Keratinocyte (primary cell): ENCODE measurements around the gene TMEM260. TPM values are rescaled to one million over a fixed set of nuclear protein-coding genes. Genes with fewer than 3 reads are reported as not detected.

Experiments used
- DNase-seq: peaks from one replicate; pipeline ENCODE4 v3.0.0-alpha.2; 2011; ENCODE audit warnings: low read depth, missing footprints, low spot score
- FAIRE-seq: peaks from 2 replicates; lab custom pipeline; 2011; peaks lifted over from hg19 to GRCh38; lab: Jason Lieb, UNC
- H2AFZ ChIP-seq: 2 replicates; pipeline ENCODE4 v1.6.0; 2012; ENCODE audit warnings: low read length, control low read depth, inconsistent platforms; ENCODE audit not compliant: control insufficient read depth
- H3K27ac ChIP-seq: 2 replicates; pipeline ENCODE4 v1.5.1; 2011; ENCODE audit warnings: low read length; ENCODE audit not compliant: control insufficient read depth, insufficient read depth
- H3K27me3 ChIP-seq: 3 replicates; pipeline ENCODE4 v1.6.0; 2011; ENCODE audit warnings: low read length; ENCODE audit not compliant: control insufficient read depth, insufficient read depth; ENCODE audit errors: extremely low read depth
- H3K36me3 ChIP-seq, 2 experiments: 2 replicates in 1 of 2; 3 replicates in 1 of 2; pipeline ENCODE4 v1.5.1; 2011; ENCODE audit warnings: low read length in 2 of 2, mild to moderate bottlenecking in 1 of 2; ENCODE audit not compliant: control insufficient read depth in 2 of 2, insufficient read depth in 2 of 2; ENCODE audit errors: extremely low read depth in 1 of 2
- H3K4me1 ChIP-seq: 3 replicates; pipeline ENCODE4 v1.5.1; 2011; ENCODE audit warnings: low read length; ENCODE audit not compliant: control insufficient read depth, insufficient read depth; ENCODE audit errors: extremely low read depth
- H3K4me2 ChIP-seq: 3 replicates; pipeline ENCODE4 v1.6.0; 2011; ENCODE audit warnings: low read depth, low read length; ENCODE audit not compliant: control insufficient read depth, insufficient read depth; ENCODE audit errors: extremely low read depth
- H3K4me3 ChIP-seq, 3 experiments: fragments of 200-600 bp in 1 of 3; sonication (generic) in 1 of 3; 2 replicates in 2 of 3; 3 replicates in 1 of 3; pipeline ENCODE4 v1.5.1; 2011 to 2016; ENCODE audit warnings: low read length in 3 of 3, mild to moderate bottlenecking in 3 of 3, control low read depth in 2 of 3, inconsistent platforms in 1 of 3, low read depth in 1 of 3, mixed read lengths in 1 of 3, mixed run types in 1 of 3, moderate library complexity in 1 of 3; ENCODE audit not compliant: control insufficient read depth in 2 of 3, insufficient read depth in 2 of 3; ENCODE audit errors: extremely low read depth in 1 of 3
- H3K79me2 ChIP-seq: 2 replicates; pipeline ENCODE4 v1.6.0; 2012; ENCODE audit warnings: low read length; ENCODE audit not compliant: control insufficient read depth, insufficient read depth
- H3K9ac ChIP-seq: 3 replicates; pipeline ENCODE4 v1.6.0; 2011; ENCODE audit warnings: low read length; ENCODE audit not compliant: control insufficient read depth, insufficient read depth; ENCODE audit errors: extremely low read depth
- H3K9me1 ChIP-seq: 3 replicates; pipeline ENCODE4 v1.6.0; 2011; ENCODE audit warnings: low read length; ENCODE audit not compliant: control insufficient read depth, insufficient read depth; ENCODE audit errors: extremely low read depth
- H3K9me3 ChIP-seq: 2 replicates; pipeline ENCODE4 v1.5.1; 2012; ENCODE audit warnings: low read depth, low read length; ENCODE audit not compliant: control insufficient read depth
- H4K20me1 ChIP-seq: 3 replicates; pipeline ENCODE4 v1.6.0; 2011; ENCODE audit warnings: low read length; ENCODE audit not compliant: control insufficient read depth, insufficient read depth; ENCODE audit errors: extremely low read depth
- EZH2 ChIP-seq: IDR thresholded peaks from one replicate; pipeline ENCODE4 v1.6.1; 2012; ENCODE audit warnings: inconsistent platforms, mild to moderate bottlenecking, low read length, moderate library complexity
- dilution Hi-C: fragments of 300-500 bp; cut with MboI; formaldehyde crosslinking; loops from one replicate; pipeline ENCODE4 v1.7.0; 2020; ENCODE audit warnings: low sequenced_read_pairs; ENCODE audit not compliant: extremely low pct_ligation_motif_present
- polyA plus RNA-seq, 5 experiments: library from polyadenylated mRNA; depleted of rRNA in 3 of 5; stranded (reverse) in 3 of 5; stranded (forward) in 1 of 5; unstranded in 1 of 5; fragments of >200 nt; gene quantifications; 1 replicate in 1 of 5; 2 replicates in 3 of 5; 3 replicates in 1 of 5; pipeline versions ENCODE4 v1.2.1 to v1.2.3, GENCODE V29; 2011 to 2012; ENCODE audit warnings: missing spikeins in 2 of 5, low read depth in 1 of 5, low replicate concordance in 1 of 5
- TF ChIP-seq, protein P1 (sequence below), 3 experiments: IDR thresholded peaks in 1 of 3; conservative IDR thresholded peaks in 1 of 3; optimal IDR thresholded peaks in 1 of 3; 2 replicates in 2 of 3; 3 replicates in 1 of 3; pipeline versions ENCODE3 to v1.5.1; 2011; ENCODE audit warnings: low read length in 3 of 3, mild to moderate bottlenecking in 3 of 3, moderate library complexity in 2 of 3, control low read depth in 1 of 3, inconsistent platforms in 1 of 3; ENCODE audit not compliant: insufficient read depth in 2 of 3; ENCODE audit errors: extremely low read depth in 1 of 3

Gene TMEM260
- polyA plus RNA-seq, 1 donor (not counting 4 experiments of a cell fraction or from before 2014, with no cell fraction given) = 13.1 TPM

DNA sequence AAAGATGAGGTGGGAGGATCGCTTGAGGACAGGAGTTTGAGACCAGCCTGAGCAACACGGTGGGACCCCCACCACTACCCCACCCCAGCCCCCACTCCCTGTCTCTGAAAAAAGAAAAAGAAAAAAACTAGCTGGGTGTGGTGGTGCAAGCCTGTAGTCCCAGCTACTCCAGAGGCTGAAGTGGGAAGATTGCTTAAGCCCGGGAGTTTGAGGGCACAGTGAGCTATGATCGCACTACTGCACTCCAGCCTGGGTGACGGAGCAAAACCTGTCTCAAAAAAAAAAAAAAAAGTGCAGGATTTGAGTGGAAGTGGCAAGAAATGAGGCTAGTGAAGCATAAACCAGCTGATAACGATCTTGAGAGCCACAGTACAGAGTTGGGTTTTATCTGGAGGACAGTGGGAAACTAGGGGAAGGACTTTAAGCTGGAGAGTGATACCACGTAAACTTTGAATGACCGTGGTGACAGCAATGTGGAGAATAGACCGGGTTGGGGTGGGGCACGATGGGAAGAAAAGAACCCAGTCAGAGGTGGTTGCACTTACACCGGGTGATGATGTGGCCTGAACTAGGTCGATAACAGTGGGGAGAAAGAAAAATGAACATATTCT is 85.3 kb downstream of the TMEM260 start:
- TF ChIP-seq, protein P1, sequence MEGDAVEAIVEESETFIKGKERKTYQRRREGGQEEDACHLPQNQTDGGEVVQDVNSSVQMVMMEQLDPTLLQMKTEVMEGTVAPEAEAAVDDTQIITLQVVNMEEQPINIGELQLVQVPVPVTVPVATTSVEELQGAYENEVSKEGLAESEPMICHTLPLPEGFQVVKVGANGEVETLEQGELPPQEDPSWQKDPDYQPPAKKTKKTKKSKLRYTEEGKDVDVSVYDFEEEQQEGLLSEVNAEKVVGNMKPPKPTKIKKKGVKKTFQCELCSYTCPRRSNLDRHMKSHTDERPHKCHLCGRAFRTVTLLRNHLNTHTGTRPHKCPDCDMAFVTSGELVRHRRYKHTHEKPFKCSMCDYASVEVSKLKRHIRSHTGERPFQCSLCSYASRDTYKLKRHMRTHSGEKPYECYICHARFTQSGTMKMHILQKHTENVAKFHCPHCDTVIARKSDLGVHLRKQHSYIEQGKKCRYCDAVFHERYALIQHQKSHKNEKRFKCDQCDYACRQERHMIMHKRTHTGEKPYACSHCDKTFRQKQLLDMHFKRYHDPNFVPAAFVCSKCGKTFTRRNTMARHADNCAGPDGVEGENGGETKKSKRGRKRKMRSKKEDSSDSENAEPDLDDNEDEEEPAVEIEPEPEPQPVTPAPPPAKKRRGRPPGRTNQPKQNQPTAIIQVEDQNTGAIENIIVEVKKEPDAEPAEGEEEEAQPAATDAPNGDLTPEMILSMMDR (optimal IDR thresholded peaks at IDR 0.05 in 1 of 3, IDR thresholded peaks at IDR 0.05 in 1 of 3, conservative IDR thresholded peaks at IDR 0.05 in 1 of 3; ENCODE audit: extremely low read depth in 1 of 3, insufficient read depth in 2 of 3, low read length in 3 of 3) = no peak
- TF ChIP-seq EZH2 = no peak
- Histone ChIP-seq H4K20me1 (no peaks in the 10 kb centered on the region), H3K9me3 (no peaks in the 10 kb centered on the region), H3K4me2 (no peak overlapping the region), H3K9ac (no peak overlapping the region), H3K4me3 (no peak overlapping the region), H3K36me3 (no peaks in the 10 kb centered on the region), H3K79me2 (no peaks in the 10 kb centered on the region), H2AFZ (no peak overlapping the region), H3K27ac (no peak overlapping the region), H3K4me1 (peaks cover 15% of the 10 kb centered on the region), H3K27me3 (no peaks in the 10 kb centered on the region), H3K9me1 (no peaks in the 10 kb centered on the region)
- dilution Hi-C loops = no loop called here
- DNase-seq (no peak), FAIRE-seq (no peak)

DNA sequence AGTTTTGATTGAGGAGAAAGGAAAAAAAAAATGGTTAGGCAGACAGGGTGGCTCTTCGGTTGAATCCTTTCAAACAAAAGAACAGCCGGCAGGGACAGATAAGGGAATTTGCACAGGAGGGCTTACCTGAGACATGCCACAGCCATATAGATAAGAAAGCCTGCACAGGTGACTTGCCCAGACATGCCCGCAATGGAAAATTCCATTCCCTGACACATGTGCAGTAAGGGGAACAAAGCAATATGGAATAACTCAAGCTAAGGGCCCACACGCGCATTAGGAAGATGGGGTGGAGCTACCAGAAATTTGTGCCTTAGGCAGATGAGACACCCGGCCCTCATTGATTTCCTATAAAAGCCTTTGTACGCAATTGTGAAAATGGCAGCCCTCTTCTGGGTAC is 86.7 kb downstream of the TMEM260 start:
- Histone ChIP-seq H4K20me1 (no peaks in the 10 kb centered on the region), H3K9ac (no peak overlapping the region), H3K79me2 (no peaks in the 10 kb centered on the region), H2AFZ (peak overlapping the region; percentile 59), H3K9me3 (no peaks in the 10 kb centered on the region), H3K4me2 (peak overlapping the region; percentile 50), H3K4me1 (peaks cover 15% of the 10 kb centered on the region), H3K27ac (peak overlapping the region; percentile 56), H3K4me3 (no peak overlapping the region), H3K27me3 (no peaks in the 10 kb centered on the region), H3K9me1 (no peaks in the 10 kb centered on the region), H3K36me3 (no peaks in the 10 kb centered on the region)
- TF ChIP-seq, protein P1 (optimal IDR thresholded peaks at IDR 0.05 in 1 of 3, IDR thresholded peaks at IDR 0.05 in 1 of 3, conservative IDR thresholded peaks at IDR 0.05 in 1 of 3; ENCODE audit: extremely low read depth in 1 of 3, insufficient read depth in 2 of 3, low read length in 3 of 3) = no peak
- TF ChIP-seq EZH2 = no peak
- FAIRE-seq = no peak
- dilution Hi-C loops = no loop called here
- peak; percentile 67 for DNase-seq
